ENCODE data around the gene PAQR7. TPM values are rescaled to one million over a fixed set of nuclear protein-coding genes. Genes with fewer than 3 reads are reported as not detected.

Gene PAQR7
- total and polyA plus RNA-seq, 2 experiments from 2014 or later, result 4.0 to 5.2 TPM

DNA sequence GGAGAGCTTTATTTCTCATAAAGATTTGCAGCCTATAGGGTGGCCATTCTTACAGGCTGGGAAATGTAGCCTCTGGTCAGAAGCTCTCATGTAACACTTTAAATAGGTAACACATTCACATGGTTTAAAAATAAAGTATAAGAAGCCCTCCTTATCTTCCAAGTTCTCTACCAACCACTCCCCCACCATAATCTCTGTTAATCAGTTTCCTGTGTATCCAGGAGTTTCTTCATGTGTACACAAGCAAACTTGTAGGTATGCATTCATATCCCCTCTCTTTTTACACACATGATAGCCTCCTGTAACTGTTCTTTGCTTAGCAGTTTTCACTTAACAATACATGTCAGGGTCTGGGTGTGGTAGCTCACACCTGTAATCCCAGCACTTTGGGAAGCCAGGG, 35.7 kb upstream of the PAQR7 start:
- H3K36me3 Mint-ChIP-seq (ENCODE audit: low read depth), result no peaks in the 10 kb centered on the region
- Histone ChIP-seq H4K20me1 (replicated peaks; ENCODE audit: insufficient read depth) (no peaks in the 10 kb centered on the region), H3K4me3 (no peak overlapping the region), H3K79me2 (replicated peaks; ENCODE audit: insufficient read depth) (no peaks in the 10 kb centered on the region), H3F3A (replicated peaks; ENCODE audit: low read depth) (no peaks in the 10 kb centered on the region), H3K9me2 (ENCODE audit: insufficient read depth) (no peaks in the 10 kb centered on the region), H2AFZ (peak overlapping the region; percentile 38; the same call in 1 of the 2 replicates), H3K27ac (ENCODE audit: low read depth) (no peak overlapping the region), H3K27me3 (ENCODE audit: insufficient read depth) (no peaks in the 10 kb centered on the region), H3K4me2 (no peak overlapping the region), H3K4me1 (ENCODE audit: insufficient read depth) (peaks cover 11% of the 10 kb centered on the region), H3K36me3 (ENCODE audit: insufficient read depth) (no peaks in the 10 kb centered on the region)
- H3K4me3 Mint-ChIP-seq, result no peak overlapping the region
- TF ChIP-seq ZNF331 (CRISPR knock-in tag; IDR thresholded peaks at IDR 0.05; ENCODE audit: low read depth) (no peak), EZH2 (IDR thresholded peaks at IDR 0.05; ENCODE audit: low read depth, unreplicated experiment) (no peak), EZH2phosphoT487 (IDR thresholded peaks at IDR 0.05; ENCODE audit: unreplicated experiment) (no peak), JUNB (IDR thresholded peaks at IDR 0.05; ENCODE audit: unreplicated experiment) (no peak), CREB1 (CRISPR knock-in tag; IDR thresholded peaks at IDR 0.05; ENCODE audit: low read depth) (no peak), POLR2AphosphoS5 (IDR thresholded peaks at IDR 0.05; ENCODE audit: low read depth) (no peak), ZNF114 (CRISPR knock-in tag; IDR thresholded peaks at IDR 0.05) (no peak)
- TF ChIP-seq, protein P1, sequence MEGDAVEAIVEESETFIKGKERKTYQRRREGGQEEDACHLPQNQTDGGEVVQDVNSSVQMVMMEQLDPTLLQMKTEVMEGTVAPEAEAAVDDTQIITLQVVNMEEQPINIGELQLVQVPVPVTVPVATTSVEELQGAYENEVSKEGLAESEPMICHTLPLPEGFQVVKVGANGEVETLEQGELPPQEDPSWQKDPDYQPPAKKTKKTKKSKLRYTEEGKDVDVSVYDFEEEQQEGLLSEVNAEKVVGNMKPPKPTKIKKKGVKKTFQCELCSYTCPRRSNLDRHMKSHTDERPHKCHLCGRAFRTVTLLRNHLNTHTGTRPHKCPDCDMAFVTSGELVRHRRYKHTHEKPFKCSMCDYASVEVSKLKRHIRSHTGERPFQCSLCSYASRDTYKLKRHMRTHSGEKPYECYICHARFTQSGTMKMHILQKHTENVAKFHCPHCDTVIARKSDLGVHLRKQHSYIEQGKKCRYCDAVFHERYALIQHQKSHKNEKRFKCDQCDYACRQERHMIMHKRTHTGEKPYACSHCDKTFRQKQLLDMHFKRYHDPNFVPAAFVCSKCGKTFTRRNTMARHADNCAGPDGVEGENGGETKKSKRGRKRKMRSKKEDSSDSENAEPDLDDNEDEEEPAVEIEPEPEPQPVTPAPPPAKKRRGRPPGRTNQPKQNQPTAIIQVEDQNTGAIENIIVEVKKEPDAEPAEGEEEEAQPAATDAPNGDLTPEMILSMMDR (conservative IDR thresholded peaks at IDR 0.05; ENCODE audit: low read depth in 2 of 2), result no peak
- TF ChIP-seq, protein P2, sequence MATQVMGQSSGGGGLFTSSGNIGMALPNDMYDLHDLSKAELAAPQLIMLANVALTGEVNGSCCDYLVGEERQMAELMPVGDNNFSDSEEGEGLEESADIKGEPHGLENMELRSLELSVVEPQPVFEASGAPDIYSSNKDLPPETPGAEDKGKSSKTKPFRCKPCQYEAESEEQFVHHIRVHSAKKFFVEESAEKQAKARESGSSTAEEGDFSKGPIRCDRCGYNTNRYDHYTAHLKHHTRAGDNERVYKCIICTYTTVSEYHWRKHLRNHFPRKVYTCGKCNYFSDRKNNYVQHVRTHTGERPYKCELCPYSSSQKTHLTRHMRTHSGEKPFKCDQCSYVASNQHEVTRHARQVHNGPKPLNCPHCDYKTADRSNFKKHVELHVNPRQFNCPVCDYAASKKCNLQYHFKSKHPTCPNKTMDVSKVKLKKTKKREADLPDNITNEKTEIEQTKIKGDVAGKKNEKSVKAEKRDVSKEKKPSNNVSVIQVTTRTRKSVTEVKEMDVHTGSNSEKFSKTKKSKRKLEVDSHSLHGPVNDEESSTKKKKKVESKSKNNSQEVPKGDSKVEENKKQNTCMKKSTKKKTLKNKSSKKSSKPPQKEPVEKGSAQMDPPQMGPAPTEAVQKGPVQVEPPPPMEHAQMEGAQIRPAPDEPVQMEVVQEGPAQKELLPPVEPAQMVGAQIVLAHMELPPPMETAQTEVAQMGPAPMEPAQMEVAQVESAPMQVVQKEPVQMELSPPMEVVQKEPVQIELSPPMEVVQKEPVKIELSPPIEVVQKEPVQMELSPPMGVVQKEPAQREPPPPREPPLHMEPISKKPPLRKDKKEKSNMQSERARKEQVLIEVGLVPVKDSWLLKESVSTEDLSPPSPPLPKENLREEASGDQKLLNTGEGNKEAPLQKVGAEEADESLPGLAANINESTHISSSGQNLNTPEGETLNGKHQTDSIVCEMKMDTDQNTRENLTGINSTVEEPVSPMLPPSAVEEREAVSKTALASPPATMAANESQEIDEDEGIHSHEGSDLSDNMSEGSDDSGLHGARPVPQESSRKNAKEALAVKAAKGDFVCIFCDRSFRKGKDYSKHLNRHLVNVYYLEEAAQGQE (IDR thresholded peaks at IDR 0.05; ENCODE audit: unreplicated experiment), result no peak
- TF ChIP-seq, protein P3, sequence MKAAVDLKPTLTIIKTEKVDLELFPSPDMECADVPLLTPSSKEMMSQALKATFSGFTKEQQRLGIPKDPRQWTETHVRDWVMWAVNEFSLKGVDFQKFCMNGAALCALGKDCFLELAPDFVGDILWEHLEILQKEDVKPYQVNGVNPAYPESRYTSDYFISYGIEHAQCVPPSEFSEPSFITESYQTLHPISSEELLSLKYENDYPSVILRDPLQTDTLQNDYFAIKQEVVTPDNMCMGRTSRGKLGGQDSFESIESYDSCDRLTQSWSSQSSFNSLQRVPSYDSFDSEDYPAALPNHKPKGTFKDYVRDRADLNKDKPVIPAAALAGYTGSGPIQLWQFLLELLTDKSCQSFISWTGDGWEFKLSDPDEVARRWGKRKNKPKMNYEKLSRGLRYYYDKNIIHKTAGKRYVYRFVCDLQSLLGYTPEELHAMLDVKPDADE (IDR thresholded peaks at IDR 0.05), result no peak
- ATAC-seq, result no peak
- no peaks in the 10 kb centered on the region for H3K9me3 Mint-ChIP-seq
- peaks cover 12% of the 10 kb centered on the region for H3K4me1 Mint-ChIP-seq
- H3K27me3 Mint-ChIP-seq (ENCODE audit: insufficient read depth, low read depth, poor library complexity), result peaks cover 3% of the 10 kb centered on the region
- no peak for DNase-seq (ENCODE audit: low spot score)
- no peak overlapping the region for H3K27ac Mint-ChIP-seq

All from GM23338 (cell line).